RWPE2 (cell line): ENCODE data around the gene CHST14.

ENCODE experiments used
- ATAC-seq: fragments of 200-7000 bp; cut with Tn5 transposase; 3 replicates; pipeline ENCODE4 v1.9.1; 2021; ENCODE audit warnings: low read depth
- DNase-seq: peaks from one replicate; pipeline ENCODE4 v3.0.0-alpha.2; 2020; ENCODE audit warnings: low spot score
- H3K27ac ChIP-seq: fragments of 450-650 bp; 2 replicates; pipeline ENCODE4 v1.5.1; 2017; ENCODE audit warnings: mild to moderate bottlenecking; ENCODE audit not compliant: poor library complexity, severe bottlenecking
- H3K27me3 ChIP-seq: fragments of 250-450 bp; sonication (Bioruptor Pico); 2 replicates; pipeline ENCODE4 v1.5.1; 2021; ENCODE audit warnings: mild to moderate bottlenecking, moderate library complexity; ENCODE audit not compliant: insufficient read depth, poor library complexity, severe bottlenecking
- H3K36me3 ChIP-seq: fragments of 250-450 bp; sonication (Bioruptor Pico); 2 replicates; pipeline ENCODE4 v1.5.1; 2020; ENCODE audit warnings: low read depth, mild to moderate bottlenecking, moderate library complexity
- H3K4me1 ChIP-seq: fragments of 250-450 bp; sonication (Bioruptor Pico); 2 replicates; pipeline ENCODE4 v1.5.1; 2021; ENCODE audit warnings: mild to moderate bottlenecking, moderate library complexity; ENCODE audit not compliant: insufficient read depth, poor library complexity, severe bottlenecking
- H3K4me3 ChIP-seq: fragments of 250-450 bp; sonication (Bioruptor Pico); 2 replicates; pipeline ENCODE4 v1.5.1; 2021; ENCODE audit warnings: mild to moderate bottlenecking, moderate library complexity; ENCODE audit not compliant: severe bottlenecking
- H3K9me3 ChIP-seq: fragments of 250-450 bp; sonication (Bioruptor Pico); 2 replicates; pipeline ENCODE4 v1.5.1; 2021; ENCODE audit warnings: mild to moderate bottlenecking, moderate library complexity; ENCODE audit not compliant: severe bottlenecking
- CTCF ChIP-seq: fragments of 450-650 bp; IDR thresholded peaks from one replicate; pipeline ENCODE4 v1.5.1; 2017; ENCODE audit warnings: mild to moderate bottlenecking, moderate library complexity; ENCODE audit not compliant: poor library complexity, severe bottlenecking

CHST14 gene

DNA sequence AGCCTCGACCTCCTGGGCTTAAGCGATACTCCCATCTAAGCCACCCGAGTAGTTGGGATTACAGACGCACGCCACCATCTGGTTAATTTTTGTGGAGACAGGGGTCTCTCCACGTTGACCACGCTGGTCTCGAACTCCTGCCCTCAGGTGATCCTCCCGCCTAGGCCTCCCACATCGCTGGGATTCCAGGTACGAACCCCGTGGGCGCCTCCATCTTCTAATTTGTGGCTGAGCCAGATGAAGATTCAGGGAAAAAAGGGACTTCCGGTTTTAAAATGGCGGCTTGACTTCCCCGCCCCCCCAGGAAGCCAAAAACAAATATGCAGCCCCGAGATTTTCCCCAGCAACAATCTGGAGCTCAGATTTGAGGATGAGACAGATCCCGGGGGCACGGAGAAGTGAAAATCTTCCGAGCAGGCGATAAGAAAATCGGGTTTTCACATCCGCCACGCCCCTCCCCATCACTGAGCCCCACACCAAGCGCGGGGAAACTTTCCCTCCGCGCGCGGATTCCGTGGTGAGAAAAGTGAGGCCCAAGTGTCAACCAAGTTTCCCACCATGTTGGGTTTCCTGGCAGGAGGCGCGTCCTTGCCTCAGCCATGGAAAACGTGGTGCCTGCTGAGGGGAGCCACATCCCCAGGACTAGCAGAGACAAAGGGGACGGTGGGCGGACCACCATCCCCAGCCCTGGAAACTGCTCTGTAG lies 15.4 kb downstream of the CHST14 start:
- TF ChIP-seq CTCF: no peak
- no peak for ATAC-seq
- no peaks in the 10 kb centered on the region for H3K27me3 ChIP-seq

GRCh38 chr15:40487816-40488682 lies 17.3 kb downstream of the CHST14 start:
- Histone ChIP-seq H3K4me3 (no peak overlapping the region), H3K36me3 (no peaks in the 10 kb centered on the region), H3K4me1 (no peaks in the 10 kb centered on the region), H3K27me3 (no peaks in the 10 kb centered on the region), H3K9me3 (no peaks in the 10 kb centered on the region), H3K27ac (no peak overlapping the region)
- ATAC-seq: no peak
- TF ChIP-seq CTCF: no peak
- no peak for DNase-seq

More for the DNA sequence above, 15.4 kb downstream of the CHST14 start:
- no peaks in the 10 kb centered on the region for H3K9me3 ChIP-seq
- no peak overlapping the region for H3K4me3 ChIP-seq
- H3K36me3 ChIP-seq: no peaks in the 10 kb centered on the region
- no peak for DNase-seq
- H3K27ac ChIP-seq: no peak overlapping the region
- H3K4me1 ChIP-seq: no peaks in the 10 kb centered on the region

DNA sequence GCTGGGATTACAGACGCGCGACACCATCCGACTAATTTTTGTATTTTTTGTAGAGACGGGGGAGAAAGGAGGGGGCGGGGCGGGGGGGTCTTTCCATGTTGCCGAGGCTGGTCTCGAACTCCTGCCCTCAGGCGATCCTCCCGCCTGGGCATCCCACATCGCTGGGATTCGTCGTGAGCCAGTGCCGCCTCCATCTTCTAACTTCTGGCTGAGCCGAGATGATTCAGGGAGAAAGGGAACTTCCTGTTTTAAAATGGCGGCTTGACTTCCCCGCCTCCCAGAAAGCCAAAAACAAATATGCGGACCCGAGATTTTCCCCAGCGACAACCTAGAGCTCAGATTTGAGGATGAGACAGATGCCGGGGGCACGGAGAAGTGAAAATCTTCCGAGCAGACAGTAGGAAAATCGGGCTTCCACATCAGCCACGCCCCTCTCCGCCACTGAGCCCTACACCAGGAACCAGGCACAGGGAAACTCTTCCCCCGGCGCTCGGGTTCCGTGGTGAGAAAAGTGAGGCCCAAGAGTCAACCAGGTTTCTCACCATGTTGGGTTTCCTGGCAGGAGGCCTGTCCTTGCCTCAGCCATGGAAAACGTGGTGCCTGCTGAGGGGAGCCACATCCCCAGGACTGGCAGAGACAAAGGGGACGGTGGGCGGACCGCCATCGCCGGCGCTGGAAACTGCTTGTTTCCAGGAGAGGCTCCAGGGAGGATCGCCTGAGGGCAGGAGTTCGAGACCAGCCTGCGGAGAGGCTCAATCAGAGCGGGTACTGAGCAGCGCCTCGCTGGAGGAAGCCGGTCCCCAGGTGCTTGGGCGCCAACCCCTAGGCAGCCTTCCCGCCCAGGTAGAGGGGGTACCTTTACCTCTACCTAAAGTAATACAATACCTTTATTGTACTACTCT lies 18.7 kb downstream of the CHST14 start:
- no peak overlapping the region for H3K4me3 ChIP-seq
- no peaks in the 10 kb centered on the region for H3K27me3 ChIP-seq
- ATAC-seq (no peak), DNase-seq (no peak)
- H3K27ac ChIP-seq: no peak overlapping the region
- no peaks in the 10 kb centered on the region for H3K4me1 ChIP-seq
- no peaks in the 10 kb centered on the region for H3K9me3 ChIP-seq
- TF ChIP-seq CTCF: no peak
- H3K36me3 ChIP-seq: no peaks in the 10 kb centered on the region

- peak; percentile 56 for ATAC-seq
- Histone ChIP-seq H3K9me3 (no peaks in the 10 kb centered on the region), H3K36me3 (no peaks in the 10 kb centered on the region), H3K4me3 (no peak overlapping the region), H3K27me3 (no peaks in the 10 kb centered on the region), H3K4me1 (no peaks in the 10 kb centered on the region), H3K27ac (no peak overlapping the region)
- TF ChIP-seq CTCF: no peak
- DNase-seq: no peak
Observed at GRCh38 chr15:40493089-40493840, 22.5 kb downstream of the CHST14 start.
